GM18520 (cell line): Measurements from ENCODE around the gene TBCCD1.
"Not testable (repeated sequence)": the region's sequence is repeated elsewhere in the genome, so short reads cannot be mapped to it uniquely, and the experiment has no call there.

Source experiments
- ATAC-seq: cut with Tn5 transposase; IDR thresholded peaks from one replicate; pipeline ENCODE4 v1.9.1; 2021; ENCODE audit not compliant: unreplicated experiment

The TBCCD1 gene

DNA sequence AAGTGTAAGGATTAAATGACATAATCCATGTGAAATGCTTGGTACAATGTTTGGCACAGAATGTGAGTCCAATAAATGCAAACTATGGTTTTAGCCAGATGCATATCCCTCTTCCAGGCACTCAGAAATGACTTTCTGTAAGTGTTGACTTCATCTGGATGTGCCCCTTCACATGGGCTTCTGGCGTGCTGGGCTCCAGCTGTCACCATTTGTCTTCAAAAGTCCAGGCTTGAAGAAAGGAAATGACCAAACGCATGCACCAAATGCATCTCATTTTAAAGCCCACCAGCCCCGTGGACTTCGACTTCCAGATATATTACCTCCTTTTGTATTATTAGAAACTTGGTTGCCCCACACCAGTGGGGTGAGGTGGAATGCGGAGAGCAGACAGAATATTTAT, 46.7 kb downstream of the TBCCD1 start:
- ATAC-seq, result no peak

DNA sequence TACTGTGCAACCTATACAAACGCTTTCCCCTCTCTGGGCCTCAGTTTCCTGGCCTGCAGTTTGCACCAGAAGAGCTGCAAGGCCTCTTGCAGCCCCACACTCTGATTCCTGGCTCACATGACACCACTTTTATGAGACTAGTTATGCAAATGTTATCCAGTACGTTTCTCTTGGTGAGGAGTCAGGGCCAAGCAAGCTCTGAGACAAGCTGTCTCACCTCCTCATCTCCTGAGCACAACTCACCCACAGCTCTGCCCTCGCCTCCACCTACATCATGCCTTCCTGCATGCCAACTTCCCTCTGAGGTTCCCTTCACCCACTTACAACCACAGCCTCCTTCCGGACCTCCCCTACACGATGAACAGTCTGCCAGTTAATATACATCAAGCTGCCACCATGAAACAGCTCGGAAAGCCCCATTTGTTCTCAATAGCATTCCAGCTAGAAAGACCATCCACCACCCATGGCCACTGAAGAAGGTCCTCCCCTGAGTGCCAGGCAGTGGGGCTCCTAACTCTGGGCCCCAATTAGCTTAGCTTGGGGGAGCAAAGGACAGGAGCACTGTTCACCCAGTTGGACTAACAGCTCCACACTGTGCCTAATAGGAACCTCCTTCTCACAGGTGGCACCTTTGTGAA, 48.0 kb downstream of the TBCCD1 start:
- peak; percentile 42 for ATAC-seq

DNA sequence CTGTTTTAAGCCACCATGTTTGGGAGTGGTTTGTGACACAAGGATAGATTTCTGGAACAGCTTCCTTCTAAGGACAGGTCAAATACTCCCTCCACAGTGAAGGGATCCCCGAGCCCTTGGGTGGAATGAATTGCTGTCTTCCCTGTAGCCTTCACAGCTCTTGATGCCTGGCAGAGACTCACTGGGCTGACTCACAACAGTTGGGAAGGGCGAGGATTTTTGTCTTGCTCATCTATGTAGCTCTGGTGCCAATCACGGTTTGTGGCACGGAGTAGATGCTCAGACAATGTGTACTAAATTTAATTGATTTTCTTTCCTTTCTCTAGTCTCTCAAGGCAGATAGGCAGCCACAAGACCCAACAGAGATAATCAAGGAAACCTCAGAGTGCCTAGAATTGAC, 49.9 kb downstream of the TBCCD1 start:
- ATAC-seq, result no peak

DNA sequence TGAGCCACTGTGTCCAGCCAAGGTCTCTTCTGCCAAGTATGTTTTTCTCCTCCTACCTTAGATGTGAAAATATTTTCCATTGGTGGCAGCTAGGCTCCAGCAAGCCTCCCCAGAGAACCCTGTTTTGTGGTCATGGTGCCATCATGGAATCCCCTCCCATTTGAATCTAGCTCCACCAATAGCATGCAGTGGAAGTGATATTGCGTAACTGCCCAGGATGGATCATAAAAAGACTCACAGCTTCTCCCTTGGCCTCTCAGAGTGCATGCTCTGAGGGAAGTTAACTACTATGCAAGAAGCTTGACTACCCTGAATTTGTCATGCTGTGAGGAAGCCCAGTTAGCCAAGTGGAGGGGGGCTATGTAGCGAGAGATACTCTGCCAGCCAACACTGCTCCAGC, 50.5 kb downstream of the TBCCD1 start:
- ATAC-seq, result no peak

DNA sequence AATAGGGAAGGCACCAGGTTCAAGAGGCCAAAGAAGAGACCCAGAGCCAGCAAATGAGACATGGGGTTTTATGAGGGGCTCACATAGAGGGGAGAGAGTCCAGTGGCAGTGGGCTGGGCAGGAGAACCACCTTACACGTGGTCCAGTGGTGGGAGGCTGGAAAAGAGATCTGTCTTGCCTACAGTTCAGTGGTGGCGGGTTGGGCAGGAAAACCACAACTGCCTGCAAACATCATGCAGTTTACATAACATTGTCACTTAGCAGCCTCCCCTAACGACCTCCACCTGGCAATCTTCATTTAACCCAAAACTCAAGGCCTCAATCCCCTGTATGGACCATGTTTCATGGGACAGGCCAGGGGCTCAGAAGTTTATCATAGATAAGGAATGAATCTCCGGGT, 52.0 kb downstream of the TBCCD1 start:
- ATAC-seq, result no peak

DNA sequence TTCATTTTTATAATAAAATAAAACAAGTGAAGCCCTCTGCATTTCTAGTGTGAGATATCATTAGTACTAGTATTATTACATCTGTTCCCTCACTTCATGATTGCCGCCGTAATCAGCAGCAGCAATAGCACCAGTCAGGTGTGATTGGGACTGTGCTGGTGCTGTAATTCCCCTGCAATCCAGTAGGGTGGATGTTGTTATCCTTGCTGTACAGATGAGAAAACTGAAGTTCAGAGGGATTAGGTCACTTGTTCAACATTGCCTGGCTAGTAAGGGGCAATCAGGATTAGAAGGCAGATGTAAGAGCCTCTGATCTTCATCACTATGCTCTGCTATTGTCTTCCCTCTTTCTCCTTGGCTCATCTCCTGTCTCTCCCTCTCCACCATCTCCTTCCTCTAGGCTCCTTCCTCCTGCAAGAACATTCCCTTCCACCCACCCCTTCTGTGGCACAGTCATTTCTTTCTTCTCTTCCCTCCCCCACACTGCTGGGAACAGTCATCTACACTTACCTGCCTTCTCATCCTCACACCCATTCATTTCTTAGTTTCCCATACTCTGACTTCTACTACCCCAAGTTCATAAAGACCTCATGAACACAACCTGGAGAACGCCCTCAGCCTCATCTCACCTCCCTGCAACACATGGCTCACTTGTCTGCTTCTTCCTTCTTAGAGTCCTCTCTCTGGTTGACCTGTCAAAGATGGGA, 52.7 kb downstream of the TBCCD1 start:
- no peak for ATAC-seq

DNA sequence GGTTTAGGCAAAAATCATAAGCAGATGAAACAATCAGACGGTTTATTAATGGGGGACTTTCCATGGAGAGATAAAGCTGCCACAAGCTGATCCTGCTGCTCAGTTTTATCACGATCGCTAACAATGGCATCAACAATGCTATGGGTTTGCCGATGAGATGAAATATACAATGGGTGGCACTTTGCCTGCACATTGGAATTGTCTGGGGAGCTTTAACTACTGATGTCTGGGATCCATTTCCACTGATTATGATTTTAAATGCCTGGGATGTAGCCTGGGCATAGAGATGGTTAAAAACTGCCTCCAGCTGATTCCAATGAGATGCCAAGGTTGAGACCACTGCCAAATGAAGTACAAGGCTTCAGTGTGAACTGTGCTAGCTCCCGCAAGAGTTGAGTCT, 53.8 kb downstream of the TBCCD1 start:
- no peak for ATAC-seq

DNA sequence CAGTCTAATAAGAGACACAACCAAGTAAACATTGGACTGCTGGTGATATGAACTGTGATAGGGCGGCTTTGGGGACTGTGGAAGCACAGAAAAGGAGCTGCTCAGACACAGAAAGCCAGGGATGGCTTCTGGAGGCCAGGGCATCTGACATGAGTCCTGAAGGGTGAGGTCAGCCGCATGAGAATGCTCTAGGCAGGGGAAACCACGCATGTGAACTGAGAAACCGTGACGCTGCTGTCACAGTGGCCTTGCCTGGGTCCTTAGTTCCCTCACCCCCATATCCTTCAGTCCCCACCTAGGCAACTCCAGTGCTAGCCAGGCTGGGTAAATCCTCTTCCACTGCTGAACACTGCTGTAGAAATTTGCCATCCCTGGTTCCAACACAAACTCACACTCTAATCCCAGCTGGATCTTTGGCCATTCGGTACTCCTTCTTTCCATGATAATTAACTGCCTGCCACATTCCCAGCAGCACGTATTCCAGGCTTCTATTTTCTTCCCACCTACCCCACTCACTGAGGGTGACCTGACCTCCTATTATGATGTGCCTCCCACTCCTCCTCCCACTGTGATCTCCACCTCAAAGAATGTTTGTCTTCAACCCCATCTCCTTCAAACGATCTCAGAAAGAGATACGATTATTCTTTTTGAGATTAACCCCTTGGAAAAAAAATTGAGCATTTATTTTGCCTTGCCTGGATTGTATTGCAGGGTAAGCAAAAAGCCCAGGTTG, 54.4 kb downstream of the TBCCD1 start:
- no peak for ATAC-seq

DNA sequence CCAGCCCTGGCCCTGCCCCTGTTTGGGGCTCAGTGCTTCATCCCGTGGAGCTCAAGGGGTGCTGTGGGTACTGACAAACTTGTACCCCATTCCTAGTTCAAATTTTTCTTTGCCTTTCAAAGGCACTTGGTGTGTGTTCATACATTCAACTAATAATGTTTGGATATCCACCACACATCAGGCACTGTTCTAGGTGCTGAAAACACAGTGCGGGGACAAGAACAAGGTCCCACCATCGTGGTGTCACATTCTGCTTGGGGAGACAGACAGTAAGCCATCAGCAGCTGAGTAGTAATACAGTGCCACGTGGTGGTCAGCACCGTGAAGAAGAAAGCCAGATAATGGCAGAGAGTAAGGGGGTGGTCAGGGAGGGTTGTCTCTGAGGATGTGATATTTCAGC, 55.4 kb downstream of the TBCCD1 start:
- no peak for ATAC-seq

DNA sequence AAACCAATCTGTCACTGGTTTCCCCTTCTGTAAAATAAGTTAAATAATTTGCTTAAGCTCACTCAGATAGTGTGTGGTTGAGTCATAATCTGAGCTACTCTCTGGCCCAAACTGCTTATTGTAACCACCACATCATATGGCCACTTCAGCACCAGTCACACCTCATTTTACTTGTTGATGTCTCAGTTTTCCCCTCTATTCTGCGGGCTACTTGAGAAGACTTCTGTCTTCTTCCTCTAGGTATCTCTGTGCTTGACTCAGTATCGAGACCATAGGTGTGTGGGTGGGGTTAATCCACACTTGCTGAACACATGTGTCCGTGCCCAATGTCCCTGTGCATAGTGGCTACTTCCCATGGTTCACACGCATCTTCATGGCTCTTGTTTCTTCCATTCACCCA, 55.9 kb downstream of the TBCCD1 start:
- peak; percentile 89 for ATAC-seq

DNA sequence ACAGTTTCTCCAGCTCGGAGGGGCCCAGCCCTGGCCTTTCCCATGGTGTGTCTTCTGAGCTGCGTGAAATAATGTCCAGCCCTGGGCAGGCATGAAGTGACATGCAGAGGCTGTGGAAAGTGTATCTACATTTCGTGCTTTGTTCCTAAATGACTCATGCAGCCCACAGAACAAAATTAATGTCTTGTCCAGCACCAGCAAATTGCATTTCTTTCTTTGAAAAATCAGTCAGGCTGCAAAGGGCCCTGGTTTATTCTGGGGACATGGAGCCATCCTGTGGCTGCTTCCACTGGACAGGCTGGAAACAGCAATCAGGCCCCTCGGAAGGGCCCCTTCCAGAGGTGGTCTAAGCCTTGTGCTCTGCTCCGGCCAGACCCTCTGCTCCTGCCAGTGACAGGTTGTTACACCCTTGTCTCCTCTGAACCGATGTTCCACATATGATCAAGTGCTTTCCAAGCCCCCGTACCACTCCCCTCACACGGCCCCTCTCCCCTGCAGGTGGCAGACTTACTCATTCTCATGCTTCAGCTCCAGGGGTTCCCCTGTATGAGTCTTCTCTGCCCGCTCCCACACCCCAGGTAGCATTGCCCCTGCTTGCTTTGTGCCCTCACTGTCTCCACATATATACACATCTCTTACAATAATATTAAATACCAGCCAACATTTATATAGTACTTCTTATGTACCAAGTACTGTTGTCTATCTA, 56.6 kb downstream of the TBCCD1 start:
- ATAC-seq, result peak; percentile 10

DNA sequence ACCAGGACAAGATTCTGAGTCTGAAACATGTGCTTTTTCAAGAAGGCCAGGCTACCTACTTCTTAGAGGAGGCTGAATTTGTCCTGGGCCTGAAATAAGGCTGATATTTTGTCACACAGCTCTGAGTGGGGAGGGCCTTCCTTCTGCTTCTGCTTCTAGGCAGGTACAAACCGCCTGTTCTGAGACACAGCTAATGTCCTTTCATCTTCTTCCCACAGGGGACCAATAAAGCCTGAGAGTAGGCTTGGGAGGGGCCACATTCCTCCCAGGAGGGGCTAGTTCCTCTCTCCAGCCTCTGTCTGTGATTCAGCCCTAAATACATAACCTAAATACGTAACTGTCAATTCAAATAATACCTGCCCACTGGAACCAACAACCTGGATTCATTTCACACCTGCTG, 57.7 kb downstream of the TBCCD1 start:
- no peak for ATAC-seq

DNA sequence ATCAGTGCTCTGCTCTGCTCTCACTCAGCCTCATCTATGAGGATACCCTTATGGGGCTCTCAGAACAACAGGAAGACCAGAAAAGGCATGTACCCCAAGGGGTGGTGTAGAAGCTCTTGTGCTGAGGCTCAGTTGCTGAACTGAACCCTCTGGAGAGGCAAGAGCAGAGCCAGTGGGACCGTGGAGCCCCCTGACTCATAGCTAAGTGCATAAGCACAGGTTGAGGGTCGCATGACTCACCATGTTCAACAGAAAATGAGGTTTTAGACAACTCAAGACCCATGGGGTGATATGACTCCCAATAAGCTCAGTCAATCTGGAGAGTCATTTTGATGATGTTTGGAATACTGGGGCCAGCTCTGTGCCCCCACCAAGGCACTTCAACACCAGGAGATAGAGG, 60.3 kb downstream of the TBCCD1 start:
- ATAC-seq, result no peak

DNA sequence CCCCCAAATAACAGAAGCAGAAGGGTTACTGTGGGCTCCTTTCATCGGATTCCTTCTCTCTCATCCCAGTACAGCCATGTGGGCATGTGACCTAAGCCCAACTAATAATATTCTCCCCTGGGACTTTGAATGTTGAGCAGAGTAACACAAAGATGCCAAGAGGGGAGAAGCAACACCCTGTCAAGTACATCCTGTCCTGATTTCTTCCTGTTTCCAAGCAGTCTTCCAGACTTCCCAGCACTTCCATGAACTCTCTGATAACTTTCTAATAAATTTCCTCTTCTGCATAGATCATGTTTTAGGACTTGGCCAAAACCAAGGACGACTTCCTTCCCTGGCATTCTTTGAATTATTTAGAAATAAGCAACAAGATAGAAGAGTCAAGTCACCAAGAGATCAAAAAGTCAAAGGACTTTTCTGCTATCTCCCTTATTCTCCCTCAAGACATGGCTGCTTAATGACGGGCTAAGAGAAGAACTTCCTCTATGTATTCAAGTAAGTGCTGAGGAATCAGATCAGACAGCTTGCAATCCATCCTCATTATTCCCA, 60.9 kb downstream of the TBCCD1 start:
- ATAC-seq, result no peak

DNA sequence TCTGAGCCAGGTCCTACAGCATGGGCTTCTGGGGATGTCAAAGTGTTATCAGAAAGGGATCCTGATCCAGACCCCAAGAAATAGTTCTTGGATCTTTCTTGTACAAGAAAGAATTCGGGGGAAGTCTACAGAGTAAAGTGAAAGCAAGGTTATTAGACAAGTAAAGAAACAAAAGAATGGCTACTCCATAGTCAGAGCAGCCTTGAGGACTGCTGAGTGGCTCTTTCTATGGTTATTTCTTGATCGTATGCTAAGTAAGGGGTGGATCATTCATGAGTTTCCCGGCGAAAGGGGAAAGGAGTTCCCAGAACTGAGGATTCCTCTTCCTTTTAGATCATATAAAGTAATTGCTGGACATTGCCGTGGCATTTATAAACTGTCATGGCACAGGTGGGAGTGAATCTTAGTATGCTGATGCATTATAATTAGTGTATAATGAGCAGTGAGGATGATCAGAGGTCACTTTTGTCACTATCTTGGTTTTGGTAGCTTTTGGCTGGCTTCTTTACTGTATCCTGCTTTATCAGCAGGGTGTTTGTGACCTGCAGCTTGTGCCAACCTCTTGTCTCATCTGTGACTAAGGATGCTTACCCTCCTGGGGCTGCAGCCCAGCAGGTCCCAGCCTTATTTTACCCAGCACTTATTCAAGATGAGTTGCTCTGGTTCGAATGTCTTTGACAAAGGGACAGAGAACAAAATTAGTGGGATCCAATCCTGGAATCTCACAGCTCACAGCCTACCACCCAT, 64.0 kb downstream of the TBCCD1 start:
- no peak for ATAC-seq

DNA sequence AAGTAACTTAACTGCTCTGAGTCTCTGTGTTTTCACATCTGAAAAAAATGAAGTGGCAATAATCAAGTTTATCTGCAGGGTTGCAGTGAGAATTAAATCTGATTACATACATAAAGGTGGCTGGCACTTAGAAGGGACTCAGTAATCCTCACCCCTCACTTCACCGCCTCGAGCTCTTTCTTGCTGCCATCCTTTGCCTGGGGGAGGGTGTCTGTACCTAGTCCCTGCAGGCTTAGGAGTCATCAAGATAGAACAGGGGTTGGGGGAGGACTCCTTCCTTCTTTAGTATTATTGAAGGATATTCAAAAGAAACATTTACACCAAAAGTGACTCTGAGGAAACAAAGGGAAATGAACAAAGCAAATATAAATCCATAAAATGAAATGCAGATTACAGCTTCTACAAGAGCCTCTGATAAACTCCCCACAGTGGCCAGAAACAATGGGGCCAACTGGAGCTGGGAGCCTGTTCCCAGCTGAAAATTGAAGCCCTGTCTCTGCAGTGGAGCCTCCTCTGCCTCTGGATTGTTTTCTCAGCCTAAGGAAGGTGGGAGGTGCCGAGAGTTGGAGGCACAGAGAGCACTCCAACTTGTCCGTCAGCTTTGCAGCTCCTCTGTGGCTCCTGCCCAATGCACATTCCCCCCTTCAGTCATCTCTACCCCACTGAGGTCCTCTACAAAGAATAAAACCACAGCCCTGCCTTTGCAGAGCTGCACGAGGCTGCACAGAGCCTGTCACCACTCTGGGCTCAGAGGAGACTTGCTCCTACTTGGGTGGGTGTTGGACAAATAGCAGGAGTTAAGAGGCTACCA, 64.8 kb downstream of the TBCCD1 start:
- ATAC-seq, result no peak

DNA sequence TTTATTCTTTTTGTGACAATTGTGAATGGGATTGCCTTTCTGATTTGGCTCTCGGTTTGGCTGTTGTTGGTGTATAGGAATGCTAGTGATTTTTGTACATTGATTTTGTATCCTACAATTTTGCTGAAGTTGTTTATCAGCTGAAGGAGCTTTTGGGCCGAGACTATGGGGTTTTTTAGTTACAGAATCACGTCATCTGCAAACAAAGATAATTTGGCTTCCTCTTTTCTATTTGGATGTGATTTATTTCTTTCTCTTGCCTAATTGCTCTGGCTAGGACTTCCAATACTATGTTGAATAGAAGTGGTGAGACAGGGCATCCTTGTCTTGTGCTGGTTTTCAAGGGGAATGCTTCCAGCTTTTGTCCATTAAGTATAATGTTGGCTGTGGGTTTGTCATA, 67.2 kb downstream of the TBCCD1 start:
- ATAC-seq, result not testable (repeated sequence)

DNA sequence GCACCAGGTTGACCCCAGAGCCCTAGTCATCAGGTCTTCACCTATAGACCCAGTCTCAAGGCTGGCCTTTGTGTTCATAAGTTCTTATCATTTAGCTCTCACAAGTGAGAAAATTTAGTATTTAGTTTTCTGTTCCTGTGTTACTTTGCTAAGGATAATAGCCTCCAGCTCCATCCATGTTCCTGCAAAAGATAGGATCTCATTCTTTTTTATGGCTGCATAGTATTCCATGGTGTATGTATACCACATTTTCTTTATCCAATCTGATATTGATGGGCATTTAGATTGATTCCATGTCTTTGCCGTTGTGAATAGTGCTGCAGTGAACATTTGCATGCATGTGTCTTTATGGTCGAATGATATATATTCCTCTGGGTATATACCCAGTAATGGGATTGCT, 69.1 kb downstream of the TBCCD1 start:
- not testable (repeated sequence) for ATAC-seq

DNA sequence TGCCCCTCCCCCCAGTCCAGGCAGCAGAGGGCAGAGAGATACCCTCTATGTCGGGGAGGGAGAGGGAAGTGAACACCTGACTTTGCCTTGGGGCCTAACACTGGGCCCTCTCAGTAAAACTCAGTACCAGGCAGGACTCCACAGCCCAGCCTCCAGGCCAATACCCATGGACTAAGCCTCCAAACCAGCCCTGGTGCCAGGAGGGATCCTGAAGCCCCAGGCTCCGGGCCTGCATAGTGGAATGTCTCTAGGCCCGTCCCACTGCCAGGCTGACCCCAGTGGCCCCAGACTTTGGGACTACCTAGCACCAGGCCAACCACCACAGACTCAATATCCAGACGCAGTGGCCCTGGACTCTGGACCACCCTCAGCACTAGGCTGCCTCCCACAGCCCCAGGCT, 69.5 kb downstream of the TBCCD1 start:
- no peak for ATAC-seq

DNA sequence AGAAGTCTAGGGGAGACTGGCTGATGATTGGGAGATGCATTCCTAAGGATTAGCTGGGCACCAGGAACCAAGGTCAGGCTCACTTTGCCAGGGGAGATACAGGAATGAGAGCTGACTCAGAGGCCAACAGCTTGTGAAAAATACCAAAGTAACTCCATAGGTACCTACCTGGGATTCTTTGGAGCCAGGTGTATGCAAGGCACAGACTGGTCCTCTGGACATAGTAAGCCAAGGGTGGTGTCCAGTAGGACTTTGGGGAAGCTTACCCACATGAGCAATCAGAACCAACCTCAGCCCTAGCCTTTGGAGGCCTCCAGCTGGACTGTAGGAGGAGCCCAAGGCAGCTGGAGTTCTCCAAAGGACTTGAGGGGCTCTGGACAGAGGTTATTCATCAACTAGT, 70.5 kb downstream of the TBCCD1 start:
- ATAC-seq, result no peak
